A549 (cell line): ENCODE measurements around the gene XPO1. TPM values are rescaled to one million over a fixed set of nuclear protein-coding genes. Genes with fewer than 3 reads are reported as not detected.
"Not testable (repeated sequence)": the region's sequence is repeated elsewhere in the genome, so short reads cannot be mapped to it uniquely, and the experiment has no call there.

Experiments used
- ATAC-seq, 2 experiments: fragments of 200-7000 bp in 1 of 2; fragments of >200 bp in 1 of 2; cut with Nextera tagmentation in 1 of 2; cut with Tn5 transposase in 1 of 2; 3 replicates each; pipeline versions ENCODE4 v1.8.0 to v1.9.1; 2018 to 2020; ENCODE audit warnings: mild to moderate bottlenecking in 1 of 2, moderate library complexity in 1 of 2
- CTCF ChIA-PET: fragments of 300-600 bp; sonication (Branson Sonifier 250); formaldehyde crosslinking; extraction: SDS; loops from one replicate; lab custom pipeline; 2021; ENCODE audit warnings: antibody characterized with exemption, inconsistent platforms; lab: Yijun Ruan, JAX
- POLR2A ChIA-PET: fragments of 350-600 bp; formaldehyde crosslinking; extraction: SDS; loops from one replicate; lab custom pipeline; 2021; ENCODE audit warnings: antibody characterized with exemption, inconsistent platforms; lab: Yijun Ruan, JAX
- DNase-seq, 2 experiments: peaks; one replicate each; pipeline versions ENCODE4 v3.0.0 to v3.0.0-alpha.2; 2011 to 2016; ENCODE audit warnings: low read depth in 1 of 2, low spot score in 1 of 2
- FAIRE-seq: peaks from 2 replicates; lab custom pipeline; 2011; peaks lifted over from hg19 to GRCh38; lab: Jason Lieb, UNC
- H3K27ac ChIP-seq, 2 experiments: fragments of >200 bp; sonication (Bioruptor Twin); formaldehyde crosslinking; 3 replicates each; pipeline ENCODE4 v1.5.1; 2016 to 2017
- H3K4me1 ChIP-seq: fragments of >200 bp; sonication (Bioruptor Twin); formaldehyde crosslinking; 3 replicates; pipeline ENCODE4 v1.6.1; 2016
- H3K4me2 ChIP-seq: fragments of >200 bp; sonication (Bioruptor Twin); formaldehyde crosslinking; 3 replicates; pipeline ENCODE4 v1.6.1; 2016
- H3K4me3 ChIP-seq: fragments of >200 bp; sonication (Bioruptor Twin); formaldehyde crosslinking; 3 replicates; pipeline ENCODE4 v1.5.1; 2016
- H3K9me3 ChIP-seq: fragments of >200 bp; sonication (Bioruptor Twin); formaldehyde crosslinking; 3 replicates; pipeline ENCODE4 v1.6.1; 2016
- CBX2 ChIP-seq: fragments of 200-600 bp; sonication (generic); IDR thresholded peaks from 2 replicates; pipeline ENCODE4 v1.6.1; 2016; ENCODE audit warnings: low read depth, mild to moderate bottlenecking, borderline replicate concordance
- CBX8 ChIP-seq: fragments of 200-600 bp; sonication (generic); IDR thresholded peaks from 2 replicates; pipeline ENCODE4 v1.6.1; 2016
- CHD2 ChIP-seq: fragments of 150-350 bp; IDR thresholded peaks from 2 replicates; pipeline ENCODE4 v1.6.1; 2014; ENCODE audit warnings: low read length; ENCODE audit not compliant: partially characterized antibody
- E2F6 ChIP-seq: IDR thresholded peaks from 2 replicates; pipeline ENCODE4 v1.6.1; 2012; ENCODE audit warnings: low read depth, borderline replicate concordance
- EP300 ChIP-seq, 2 experiments: fragments of >200 bp; sonication (Bioruptor Twin); formaldehyde crosslinking; IDR thresholded peaks; 2 replicates in 1 of 2; 3 replicates in 1 of 2; pipeline ENCODE4 v1.6.1; 2016 to 2017
- FOXS1 ChIP-seq: fragments of 250-450 bp; sonication (Bioruptor Pico); IDR thresholded peaks from 2 replicates; pipeline ENCODE4 v1.5.0; 2020; ENCODE audit warnings: mild to moderate bottlenecking, moderate library complexity
- GATA3 ChIP-seq: IDR thresholded peaks from 2 replicates; pipeline ENCODE4 v1.6.1; 2012; ENCODE audit warnings: borderline replicate concordance
- HEYL ChIP-seq: fragments of 250-450 bp; sonication (Bioruptor Pico); IDR thresholded peaks from 2 replicates; pipeline ENCODE4 v1.8.0; 2021; ENCODE audit warnings: mild to moderate bottlenecking, moderate library complexity
- HMGXB4 ChIP-seq: fragments of 250-450 bp; sonication (Bioruptor Pico); IDR thresholded peaks from 2 replicates; pipeline ENCODE4 v1.5.0; 2021; ENCODE audit warnings: mild to moderate bottlenecking, moderate library complexity, borderline replicate concordance
- HOXA7 ChIP-seq: fragments of 250-450 bp; sonication (Bioruptor Pico); IDR thresholded peaks from 2 replicates; pipeline ENCODE4 v1.5.0; 2020; ENCODE audit warnings: mild to moderate bottlenecking, moderate library complexity
- JUNB ChIP-seq: fragments of >200 bp; sonication (Bioruptor Twin); formaldehyde crosslinking; IDR thresholded peaks from 2 replicates; pipeline ENCODE4 v1.6.1; 2016
- KDM1A ChIP-seq: fragments of 200-600 bp; sonication (generic); IDR thresholded peaks from 2 replicates; pipeline ENCODE4 v1.6.1; 2016; ENCODE audit warnings: low read depth, mild to moderate bottlenecking
- KDM5A ChIP-seq: fragments of 200-600 bp; sonication (generic); IDR thresholded peaks from 2 replicates; pipeline ENCODE4 v1.6.1; 2016; ENCODE audit warnings: antibody characterized with exemption, mild to moderate bottlenecking
- MAZ ChIP-seq: fragments of 150-350 bp; IDR thresholded peaks from 2 replicates; pipeline ENCODE4 v1.6.1; 2014; ENCODE audit warnings: antibody characterized with exemption, low read depth, low read length, borderline replicate concordance
- NFE2L2 ChIP-seq: fragments of 150-350 bp; conservative IDR thresholded peaks from 2 replicates; pipeline ENCODE4 v1.6.1; 2014; ENCODE audit warnings: low read length
- POLR2A ChIP-seq: IDR thresholded peaks from 2 replicates; pipeline ENCODE4 v1.6.1; 2012; ENCODE audit warnings: mild to moderate bottlenecking, low read length
- POLR2AphosphoS2 ChIP-seq: conservative IDR thresholded peaks from 2 replicates; pipeline ENCODE4 v1.6.1; 2012; ENCODE audit warnings: low read length, improper control_type of control experiment, inconsistent platforms
- RAD21 ChIP-seq, 2 experiments: fragments of >200 bp in 1 of 2; sonication (Bioruptor Twin) in 1 of 2; formaldehyde crosslinking in 1 of 2; IDR thresholded peaks in 1 of 2; conservative IDR thresholded peaks in 1 of 2; 2 replicates in 1 of 2; 3 replicates in 1 of 2; pipeline ENCODE4 v1.6.1; 2012 to 2018; ENCODE audit warnings: inconsistent platforms in 1 of 2
- RFX5 ChIP-seq: fragments of 450-650 bp; IDR thresholded peaks from 2 replicates; pipeline ENCODE4 v1.7.1; 2014; ENCODE audit warnings: antibody characterized with exemption, mild to moderate bottlenecking, moderate library complexity
- SMC3 ChIP-seq: fragments of >200 bp; sonication (Bioruptor Twin); formaldehyde crosslinking; IDR thresholded peaks from 3 replicates; pipeline ENCODE4 v1.6.1; 2018; ENCODE audit warnings: inconsistent platforms
- SREBF2 ChIP-seq: fragments of 450-650 bp; IDR thresholded peaks from 2 replicates; pipeline ENCODE4 v1.6.1; 2014; ENCODE audit warnings: mild to moderate bottlenecking, moderate library complexity
- ZSCAN20 ChIP-seq: fragments of 250-450 bp; sonication (Bioruptor Pico); IDR thresholded peaks from 2 replicates; pipeline ENCODE4 v1.8.0; 2022; ENCODE audit warnings: mild to moderate bottlenecking, moderate library complexity
- WGBS: methylation state at CpG from one replicate; pipeline ENCODE4 v1.1.6; 2017; ENCODE audit errors: missing lambda C conversion rate; 5-methylcytosine and 5-hydroxymethylcytosine counted together
- polyA plus RNA-seq, 4 experiments: library from polyadenylated mRNA; depleted of rRNA in 3 of 4; stranded (reverse); fragments of >200 nt; fragmentation: RNase III in 1 of 4; extraction: RNeasy Plus Mini Kit Qiagen cat#74134 plus additional on column Dnase treatment in 1 of 4; gene quantifications; 2 replicates in 3 of 4; 3 replicates in 1 of 4; pipeline ENCODE4 v1.2.3, GENCODE V29; 2011 to 2017
- TF ChIP-seq, protein P1 (sequence below): fragments of 150-350 bp; IDR thresholded peaks from 2 replicates; pipeline ENCODE4 v1.6.1; 2014; ENCODE audit warnings: low read depth, mild to moderate bottlenecking, low read length
- TF ChIP-seq, protein P2 (sequence below): IDR thresholded peaks from 2 replicates; pipeline ENCODE4 v1.6.1; 2012
- TF ChIP-seq, protein P3 (sequence below): fragments of 250-450 bp; sonication (Bioruptor Pico); IDR thresholded peaks from 2 replicates; pipeline ENCODE4 v1.5.0; 2020; ENCODE audit warnings: low read depth, mild to moderate bottlenecking, moderate library complexity

The XPO1 gene
- polyA plus RNA-seq, 2 of the 4 experiments (the other 2 are of a cell fraction), result 152 to 216 TPM

GRCh38 chr2:61456746-61457420 lies 81.3 kb downstream of the XPO1 start:
- FAIRE-seq (no peak), ATAC-seq (no peak), DNase-seq (no peak)
- no peak overlapping the region for H3K4me3 ChIP-seq
- no peak overlapping the region; the same call in 2 of the 3 replicates for H3K4me2 ChIP-seq
- H3K4me1 ChIP-seq, result peaks cover 51% of the 10 kb centered on the region
- ChIA-PET POLR2A (interaction anchor here (0.6 kb wide), 1 partner anchor 311 kb away, joined by 3 read pairs; no protein-coding TSS in a partner anchor), CTCF (interaction anchor here (0.6 to 0.7 kb wide), 3 partner anchors 15 to 30 kb away, joined by 3 to 4 read pairs (median 3); no protein-coding TSS in a partner anchor)
- no peaks in the 10 kb centered on the region for H3K9me3 ChIP-seq
- 79% methylated on average over 6 of the region's 6 CpGs for WGBS
- TF ChIP-seq KDM1A, result no peak
- no peak for TF ChIP-seq POLR2A
- no peak for TF ChIP-seq HEYL (CRISPR knock-in tag)
- TF ChIP-seq HOXA7, result no peak
- TF ChIP-seq SREBF2, result no peak
- TF ChIP-seq, protein P1, sequence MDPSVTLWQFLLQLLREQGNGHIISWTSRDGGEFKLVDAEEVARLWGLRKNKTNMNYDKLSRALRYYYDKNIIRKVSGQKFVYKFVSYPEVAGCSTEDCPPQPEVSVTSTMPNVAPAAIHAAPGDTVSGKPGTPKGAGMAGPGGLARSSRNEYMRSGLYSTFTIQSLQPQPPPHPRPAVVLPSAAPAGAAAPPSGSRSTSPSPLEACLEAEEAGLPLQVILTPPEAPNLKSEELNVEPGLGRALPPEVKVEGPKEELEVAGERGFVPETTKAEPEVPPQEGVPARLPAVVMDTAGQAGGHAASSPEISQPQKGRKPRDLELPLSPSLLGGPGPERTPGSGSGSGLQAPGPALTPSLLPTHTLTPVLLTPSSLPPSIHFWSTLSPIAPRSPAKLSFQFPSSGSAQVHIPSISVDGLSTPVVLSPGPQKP, result no peak
- no peak for TF ChIP-seq JUNB
- TF ChIP-seq CBX8, result no peak
- TF ChIP-seq E2F6, result no peak
- TF ChIP-seq, protein P2, sequence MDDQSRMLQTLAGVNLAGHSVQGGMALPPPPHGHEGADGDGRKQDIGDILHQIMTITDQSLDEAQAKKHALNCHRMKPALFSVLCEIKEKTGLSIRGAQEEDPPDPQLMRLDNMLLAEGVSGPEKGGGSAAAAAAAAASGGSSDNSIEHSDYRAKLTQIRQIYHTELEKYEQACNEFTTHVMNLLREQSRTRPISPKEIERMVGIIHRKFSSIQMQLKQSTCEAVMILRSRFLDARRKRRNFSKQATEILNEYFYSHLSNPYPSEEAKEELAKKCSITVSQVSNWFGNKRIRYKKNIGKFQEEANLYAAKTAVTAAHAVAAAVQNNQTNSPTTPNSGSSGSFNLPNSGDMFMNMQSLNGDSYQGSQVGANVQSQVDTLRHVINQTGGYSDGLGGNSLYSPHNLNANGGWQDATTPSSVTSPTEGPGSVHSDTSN, result no peak
- TF ChIP-seq FOXS1 (CRISPR knock-in tag), result no peak
- TF ChIP-seq CHD2, result no peak
- peak overlapping the region in 1 of 2 experiments; percentile 10; a peak in 1 of 6 replicates for H3K27ac ChIP-seq

- Histone ChIP-seq H3K27ac (peak overlapping the region in 1 of 2 experiments; percentile 10; a peak in 1 of 6 replicates), H3K9me3 (no peaks in the 10 kb centered on the region), H3K4me1 (peaks cover 49% of the 10 kb centered on the region), H3K4me3 (no peak overlapping the region), H3K4me2 (peak overlapping the region; percentile 5; the same call in 1 of the 3 replicates)
- ATAC-seq (no peak), DNase-seq (no peak), FAIRE-seq (no peak)
- 62% methylated on average over 5 of the region's 5 CpGs for WGBS
- CTCF ChIA-PET, result interaction anchor here (0.7 kb wide), 2 partner anchors 26 to 30 kb away, joined by 3 to 4 read pairs; no protein-coding TSS in a partner anchor
- TF ChIP-seq SREBF2, result no peak
- no peak for TF ChIP-seq NFE2L2
- TF ChIP-seq POLR2AphosphoS2, result no peak
- TF ChIP-seq RAD21 (conservative IDR thresholded peaks at IDR 0.05 in 1 of 2, IDR thresholded peaks at IDR 0.05 in 1 of 2), result no peak
- no peak for TF ChIP-seq FOXS1 (CRISPR knock-in tag)
- TF ChIP-seq CBX2, result no peak
- TF ChIP-seq ZSCAN20 (CRISPR knock-in tag), result no peak
- TF ChIP-seq, protein P3, sequence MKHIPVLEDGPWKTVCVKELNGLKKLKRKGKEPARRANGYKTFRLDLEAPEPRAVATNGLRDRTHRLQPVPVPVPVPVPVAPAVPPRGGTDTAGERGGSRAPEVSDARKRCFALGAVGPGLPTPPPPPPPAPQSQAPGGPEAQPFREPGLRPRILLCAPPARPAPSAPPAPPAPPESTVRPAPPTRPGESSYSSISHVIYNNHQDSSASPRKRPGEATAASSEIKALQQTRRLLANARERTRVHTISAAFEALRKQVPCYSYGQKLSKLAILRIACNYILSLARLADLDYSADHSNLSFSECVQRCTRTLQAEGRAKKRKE (CRISPR knock-in tag), result no peak
- no peak for TF ChIP-seq KDM5A
- no peak for TF ChIP-seq EP300 (IDR thresholded peaks at IDR 0.05)
- TF ChIP-seq RFX5, result no peak
- no peak for TF ChIP-seq MAZ
- no peak for TF ChIP-seq HMGXB4 (CRISPR knock-in tag)
- no peak for TF ChIP-seq HOXA7
- TF ChIP-seq GATA3, result no peak
- no peak for TF ChIP-seq SMC3
- TF ChIP-seq CHD2, result no peak
- TF ChIP-seq, protein P1, result no peak
- POLR2A ChIA-PET, result interaction anchor here (0.6 kb wide), 1 partner anchor 310 kb away, joined by 3 read pairs; no protein-coding TSS in a partner anchor
These were observed 81.9 kb downstream of the XPO1 start for GRCh38 chr2:61456070-61456745.

GRCh38 chr2:61454972-61455371 lies 83.2 kb downstream of the XPO1 start:
- POLR2A ChIA-PET, result interaction anchor here (0.6 kb wide), 1 partner anchor 18 kb away, joined by 5 read pairs; no protein-coding TSS in a partner anchor

More at GRCh38 chr2:61454972-61455371, 83.2 kb downstream of the XPO1 start:
- not testable (repeated sequence) for H3K4me2 ChIP-seq, H3K4me3 ChIP-seq, H3K27ac ChIP-seq, FAIRE-seq, DNase-seq, H3K9me3 ChIP-seq, ATAC-seq
- CTCF ChIA-PET, result interaction anchor here (0.7 to 2.0 kb wide), 3 partner anchors 10 to 28 kb away, joined by 3 to 6 read pairs (median 5); no protein-coding TSS in a partner anchor
- H3K4me1 ChIP-seq, result peaks cover 37% of the 10 kb centered on the region
- 98% methylated on average over 8 of the region's 8 CpGs for WGBS
